ENCODE data around the gene BACH2.
"Not testable (repeated sequence)": the region's sequence is repeated elsewhere in the genome, so short reads cannot be mapped to it uniquely, and the experiment has no call there.

BACH2 gene

GRCh38 chr6:90149280-90149679 lies 147.4 kb downstream of the BACH2 start:
- DNase-seq: no peak

DNA sequence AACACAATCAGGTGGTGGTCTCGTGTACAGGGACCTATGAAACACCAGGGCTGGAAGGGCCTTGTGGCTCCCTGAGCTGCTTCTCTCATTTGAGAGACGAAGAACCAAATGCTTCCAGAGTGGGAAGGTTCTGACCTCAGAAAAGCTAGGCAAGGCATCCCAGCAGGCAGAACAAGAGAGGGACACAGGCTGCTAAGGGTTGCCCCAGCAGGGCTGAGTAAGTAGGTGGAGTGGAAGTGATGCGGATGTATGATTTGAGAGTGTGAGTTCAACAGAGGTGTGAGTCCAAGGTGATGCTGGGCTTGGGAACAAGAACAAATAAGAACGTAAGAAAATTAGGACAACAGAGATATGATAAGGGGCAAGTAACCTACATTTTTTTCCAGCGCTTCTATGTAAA lies 147.8 kb downstream of the BACH2 start:
- no peak for DNase-seq

DNA sequence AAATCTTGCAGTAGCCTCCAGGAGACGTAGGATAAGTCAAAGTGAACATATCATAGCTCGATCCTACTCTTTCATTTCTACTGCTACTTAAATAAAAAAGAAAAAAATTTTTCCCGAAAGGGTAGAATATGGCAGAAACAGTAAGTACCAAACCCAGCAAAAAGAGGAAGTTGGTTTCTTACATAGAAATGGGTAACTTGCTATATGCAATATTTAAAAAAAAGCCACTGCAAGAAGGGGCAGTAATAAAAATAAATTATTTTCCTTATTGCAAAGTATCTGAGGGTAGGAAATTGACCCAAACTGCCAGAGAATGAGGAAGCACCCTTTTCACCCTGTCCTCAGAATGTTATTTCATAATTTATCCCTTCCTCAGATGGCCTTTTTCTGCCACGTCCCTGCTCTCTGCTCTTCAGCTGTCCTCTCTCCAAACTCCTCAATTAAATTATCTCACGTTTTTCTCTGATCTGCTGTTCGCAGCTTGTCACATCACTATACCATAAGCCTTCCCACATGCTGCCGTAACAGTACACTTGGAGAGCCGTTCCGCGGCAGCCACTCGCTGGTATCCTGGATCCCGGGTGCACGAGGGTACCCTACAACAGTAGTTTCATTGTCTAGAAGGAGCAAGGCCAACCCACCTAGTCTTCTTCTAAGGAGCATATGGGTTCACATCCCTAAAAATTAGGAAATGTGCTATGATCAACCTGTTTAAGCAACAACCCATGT lies 149.6 kb downstream of the BACH2 start:
- DNase-seq: no peak

DNA sequence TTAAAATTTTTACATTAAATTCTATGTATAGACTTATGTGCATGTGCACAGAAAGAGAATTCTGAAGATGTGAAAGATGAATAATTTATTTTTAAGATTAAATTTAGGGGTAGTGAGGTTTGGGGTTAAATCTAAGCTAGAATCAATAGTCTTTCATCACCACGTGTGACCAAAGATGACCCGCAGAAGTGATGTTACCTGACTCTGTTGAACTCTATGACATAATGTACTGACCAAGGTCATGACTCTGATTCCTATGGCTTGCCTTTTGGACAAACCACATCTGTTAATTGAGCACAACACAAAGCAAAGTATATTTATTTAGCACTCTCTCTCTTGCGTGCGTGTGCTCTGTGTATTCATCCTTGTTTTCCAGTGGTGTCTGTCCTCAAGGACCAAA lies 150.6 kb downstream of the BACH2 start:
- no peak for DNase-seq

GRCh38 chr6:90144928-90145555 lies 151.6 kb downstream of the BACH2 start:
- no peak for DNase-seq

DNA sequence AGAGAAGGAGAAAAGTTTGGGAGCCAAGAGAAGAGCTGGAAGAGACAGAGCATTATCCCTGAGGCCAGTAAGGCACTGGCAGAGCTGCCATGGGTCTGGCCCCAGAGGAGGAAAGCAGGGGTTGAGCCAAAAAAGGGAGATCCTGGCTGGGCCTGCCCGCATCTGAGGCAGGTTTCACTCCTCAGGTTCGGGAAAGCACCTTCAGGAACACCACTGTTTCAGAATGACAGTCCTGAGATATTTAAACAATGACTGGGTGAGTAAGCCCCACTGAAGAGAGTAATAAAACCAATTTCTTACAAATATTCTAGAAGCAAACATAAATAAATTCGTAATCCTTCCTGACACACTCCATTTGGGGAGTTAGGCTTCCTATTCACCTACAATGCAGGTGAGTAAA lies 152.2 kb downstream of the BACH2 start:
- DNase-seq: no peak

GRCh38 chr6:90140683-90141082 lies 156.0 kb downstream of the BACH2 start:
- DNase-seq: no peak

- DNase-seq: no peak
Measured at GRCh38 chr6:90139272-90139817, 157.3 kb downstream of the BACH2 start.

DNA sequence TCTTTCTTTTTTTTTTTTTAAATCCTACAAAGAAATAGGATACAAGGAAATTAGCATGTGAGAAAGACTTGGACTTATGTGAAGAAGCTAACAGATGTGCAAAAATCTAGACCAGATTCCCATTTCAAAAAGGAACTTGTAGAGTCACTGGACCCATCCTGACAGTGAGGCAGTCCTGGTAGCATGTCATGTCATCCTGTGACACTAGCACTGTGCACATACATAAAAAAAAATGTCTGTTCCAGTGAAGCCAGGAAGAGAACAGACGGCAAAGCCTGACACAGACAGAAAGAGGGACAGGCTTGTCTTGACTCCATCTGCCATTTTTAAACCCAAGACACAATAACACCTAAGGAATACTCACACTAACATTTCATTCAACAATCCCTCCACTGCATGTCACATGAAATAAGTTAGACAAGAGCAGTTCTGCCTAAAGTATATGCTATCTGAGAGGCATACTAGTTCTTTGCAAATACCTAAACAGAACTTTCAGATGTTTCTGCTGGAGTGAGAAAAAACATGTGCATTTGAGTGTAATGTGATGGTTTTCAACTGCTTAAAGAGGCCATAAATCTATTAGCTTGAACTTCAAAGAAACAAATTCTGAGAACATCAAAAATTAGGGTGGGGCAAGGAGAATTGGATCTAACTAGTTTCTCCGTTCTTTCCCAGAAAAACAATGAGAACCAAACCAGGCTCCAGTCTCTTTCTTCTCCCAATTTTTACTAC lies 159.6 kb downstream of the BACH2 start:
- DNase-seq: no peak

- no peak for DNase-seq
Measured at GRCh38 chr6:90136176-90136575, 160.5 kb downstream of the BACH2 start.

GRCh38 chr6:90135667-90136066 lies 161.0 kb downstream of the BACH2 start:
- DNase-seq: no peak

DNA sequence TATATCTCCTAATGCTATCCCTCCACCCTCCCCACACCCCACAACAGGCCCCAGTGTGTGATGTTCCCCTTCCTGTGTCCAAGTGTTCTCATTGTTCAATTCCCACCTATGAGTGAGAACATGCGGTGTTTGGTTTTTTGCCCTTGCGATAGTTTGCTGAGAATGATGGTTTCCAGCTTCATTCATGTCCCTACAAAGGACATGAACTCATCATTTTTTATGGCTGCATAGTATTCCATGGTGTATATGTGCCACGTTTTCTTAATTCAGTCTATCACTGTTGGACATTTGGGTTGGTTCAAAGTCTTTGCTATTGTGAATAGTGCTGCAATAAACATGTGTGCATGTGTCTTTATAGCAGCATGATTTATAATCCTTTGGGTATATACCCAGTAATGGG lies 163.0 kb downstream of the BACH2 start:
- not testable (repeated sequence) for DNase-seq

- DNase-seq: peak; percentile 77
Measured at GRCh38 chr6:90131614-90132423, 164.8 kb downstream of the BACH2 start.

DNA sequence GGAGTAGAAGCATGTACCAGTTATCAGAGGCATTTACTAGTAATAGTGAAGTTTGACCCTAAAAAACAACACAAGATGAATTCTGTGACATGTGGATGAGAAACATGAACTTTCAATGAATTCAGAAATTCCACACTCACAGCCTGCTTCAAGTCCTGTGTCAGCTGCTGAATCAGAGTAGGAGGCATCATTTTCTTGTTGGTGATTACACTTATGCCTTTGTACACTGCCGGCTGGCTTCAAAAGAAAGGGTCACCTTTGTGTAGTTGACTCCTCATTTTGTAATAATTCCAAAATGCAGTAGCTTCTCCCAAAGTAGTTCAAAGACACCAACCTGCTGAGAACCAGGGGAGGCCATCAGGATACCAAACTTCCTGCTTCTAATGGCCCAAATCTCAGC lies 165.5 kb downstream of the BACH2 start:
- no peak for DNase-seq

DNA sequence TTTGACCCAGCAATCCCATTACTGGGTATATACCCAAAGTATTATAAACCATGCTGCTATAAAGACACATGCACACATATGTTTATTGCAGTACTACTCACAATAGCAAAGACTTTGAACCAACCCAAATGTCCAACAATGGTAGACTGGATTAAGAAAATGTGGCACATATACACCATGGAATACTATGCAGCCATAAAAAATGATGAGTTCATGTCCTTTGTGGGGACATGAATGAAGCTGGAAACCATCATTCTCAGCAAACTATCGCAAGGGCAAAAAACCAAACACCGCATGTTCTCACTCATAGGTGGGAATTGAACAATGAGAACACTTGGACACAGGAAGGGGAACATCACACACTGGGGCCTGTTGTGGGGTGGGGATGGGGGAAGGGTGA lies 168.0 kb downstream of the BACH2 start:
- DNase-seq: not testable (repeated sequence)

- no peak for DNase-seq
Measured at GRCh38 chr6:90127595-90127994, 169.0 kb downstream of the BACH2 start.

- no peak for DNase-seq
Measured at GRCh38 chr6:90126839-90127238, 169.8 kb downstream of the BACH2 start.

DNA sequence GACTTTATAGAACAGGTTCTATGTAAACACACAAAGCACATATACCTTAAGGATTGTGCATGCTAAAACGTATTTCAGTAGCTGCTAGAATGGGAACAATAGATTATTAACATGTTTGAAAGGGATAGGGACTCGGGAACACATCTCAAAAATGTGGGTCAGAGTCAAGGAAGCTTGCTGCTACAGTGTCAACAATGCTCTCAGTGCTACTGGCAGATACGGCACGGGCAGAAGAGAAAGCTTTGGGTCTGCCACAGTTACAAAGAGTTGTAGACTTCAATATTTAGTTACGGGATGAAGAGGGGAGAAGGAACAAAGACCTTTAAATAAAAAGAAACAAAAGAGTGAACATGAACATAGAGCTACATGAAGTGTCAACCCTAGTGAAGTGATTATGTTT lies 170.5 kb downstream of the BACH2 start:
- no peak for DNase-seq

DNA sequence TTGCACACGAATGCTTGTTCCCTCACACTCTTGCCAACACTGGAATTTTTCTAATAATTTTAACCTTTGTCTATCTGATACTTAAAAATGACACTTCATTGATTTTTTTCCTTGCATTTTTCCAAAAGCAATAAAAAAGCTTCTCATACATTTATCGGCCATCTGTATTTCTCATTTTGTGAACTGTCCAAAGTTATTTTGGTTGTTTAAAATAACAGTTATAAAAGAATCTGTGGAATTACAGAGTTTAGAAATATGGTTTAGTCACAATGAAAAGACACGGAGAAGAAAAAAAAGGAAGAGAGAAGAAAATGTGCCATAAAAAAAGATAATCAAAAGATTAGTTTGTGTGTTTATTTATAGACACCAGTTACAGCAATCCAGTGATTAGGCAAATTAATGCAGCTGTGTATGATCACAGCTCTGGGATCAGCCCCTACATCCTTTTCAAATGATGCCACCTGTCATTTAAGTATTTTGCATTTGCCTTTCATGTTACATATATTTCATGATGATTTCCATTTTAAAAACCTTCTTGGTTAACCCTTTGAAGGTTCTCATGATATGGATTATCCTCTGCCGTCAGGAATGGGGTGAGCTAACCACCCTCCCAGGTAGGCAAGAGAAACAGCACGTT lies 171.7 kb downstream of the BACH2 start:
- no peak for DNase-seq

GRCh38 chr6:90123831-90124230 lies 172.8 kb downstream of the BACH2 start:
- DNase-seq: no peak

DNA sequence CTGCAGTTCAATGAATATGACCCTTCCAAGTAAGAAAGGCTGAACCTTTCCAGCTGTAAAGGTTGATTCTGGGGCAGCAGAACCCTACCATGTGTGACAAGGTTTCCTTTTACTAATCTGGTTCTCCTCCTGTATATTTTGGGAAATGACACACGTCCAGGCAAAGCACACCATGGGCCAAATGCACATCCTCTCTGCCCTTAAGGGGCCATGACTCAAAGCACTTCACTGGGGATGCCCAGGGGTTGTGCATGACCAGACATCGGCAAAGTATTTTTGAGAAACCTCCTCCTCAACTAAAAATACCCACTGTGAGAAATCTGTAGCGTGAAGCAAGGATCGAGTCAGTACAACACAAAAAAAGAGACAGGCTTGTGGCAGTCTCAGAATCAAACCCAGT lies 174.7 kb downstream of the BACH2 start:
- no peak for DNase-seq

DNA sequence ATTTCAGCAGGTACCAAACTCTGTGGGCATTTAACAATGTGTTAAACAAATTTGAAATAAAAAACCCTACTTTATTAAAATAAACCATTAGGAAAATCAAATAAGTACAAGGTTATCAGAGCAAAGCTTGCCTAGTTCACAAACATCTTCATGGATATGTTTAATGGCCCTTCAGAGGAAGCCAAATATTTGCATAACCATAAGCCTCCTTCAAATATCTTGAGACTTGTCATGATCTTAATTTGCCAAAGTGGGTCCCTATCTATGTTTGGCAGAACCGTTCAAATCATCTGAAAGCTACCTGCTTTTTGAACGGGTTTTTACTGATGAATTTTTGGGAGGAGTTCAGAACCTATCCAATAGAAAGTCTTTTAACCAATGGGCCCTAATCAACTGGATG lies 176.3 kb downstream of the BACH2 start:
- no peak for DNase-seq

Measured in right hindlimb (tissue), 1 donor.